ENCODE measurements around the gene SLC35F3. TPM values are rescaled to one million over a fixed set of nuclear protein-coding genes. Genes with fewer than 3 reads are reported as not detected.
"Not testable (repeated sequence)": the region's sequence is repeated elsewhere in the genome, so short reads cannot be mapped to it uniquely, and the experiment has no call there.

Gene SLC35F3
- total RNA-seq, 1 donor from 2014 or later = 0.68 TPM

- no peak for ATAC-seq
Measured at GRCh38 chr1:234229581-234230387, 325.3 kb downstream of the SLC35F3 start.

- ATAC-seq = no peak
Measured at GRCh38 chr1:234230414-234230862, 326.0 kb downstream of the SLC35F3 start.

- no peak for ATAC-seq
Measured at GRCh38 chr1:234231061-234231892, 326.8 kb downstream of the SLC35F3 start.

GRCh38 chr1:234231893-234232276 is 327.4 kb downstream of the SLC35F3 start:
- no peak for ATAC-seq

- ATAC-seq = no peak
Measured at GRCh38 chr1:234234199-234234598, 329.7 kb downstream of the SLC35F3 start.

- no peak for ATAC-seq
Measured at GRCh38 chr1:234235434-234235881, 331.0 kb downstream of the SLC35F3 start.

- ATAC-seq = no peak
Measured at GRCh38 chr1:234237393-234237792, 332.9 kb downstream of the SLC35F3 start.

- ATAC-seq = no peak
Measured at GRCh38 chr1:234238060-234238459, 333.6 kb downstream of the SLC35F3 start.

GRCh38 chr1:234239515-234239914 is 335.0 kb downstream of the SLC35F3 start:
- ATAC-seq = no peak

GRCh38 chr1:234239936-234240335 is 335.5 kb downstream of the SLC35F3 start:
- no peak for ATAC-seq

GRCh38 chr1:234240680-234241079 is 336.2 kb downstream of the SLC35F3 start:
- peak; percentile 58 for ATAC-seq

- ATAC-seq = no peak
Measured at GRCh38 chr1:234241941-234242490, 337.5 kb downstream of the SLC35F3 start.

GRCh38 chr1:234243521-234244260 is 339.2 kb downstream of the SLC35F3 start:
- ATAC-seq = no peak

- no peak for ATAC-seq
Measured at GRCh38 chr1:234244482-234244881, 340.0 kb downstream of the SLC35F3 start.

GRCh38 chr1:234246638-234247116 is 342.2 kb downstream of the SLC35F3 start:
- ATAC-seq = no peak

GRCh38 chr1:234247746-234248145 is 343.3 kb downstream of the SLC35F3 start:
- not testable (repeated sequence) for ATAC-seq

- ATAC-seq = no peak
Measured at GRCh38 chr1:234250747-234251146, 346.3 kb downstream of the SLC35F3 start.

- ATAC-seq = no peak
Measured at GRCh38 chr1:234253732-234254131, 349.3 kb downstream of the SLC35F3 start.

GRCh38 chr1:234256359-234256758 is 351.9 kb downstream of the SLC35F3 start:
- no peak for ATAC-seq

GRCh38 chr1:234258071-234258470 is 353.6 kb downstream of the SLC35F3 start:
- no peak for ATAC-seq

GRCh38 chr1:234260578-234260977 is 356.1 kb downstream of the SLC35F3 start:
- ATAC-seq = peak; percentile 82

- ATAC-seq = no peak
Measured at GRCh38 chr1:234261545-234261944, 357.1 kb downstream of the SLC35F3 start.
